AG04450 (cell line): ENCODE results near the gene IDUA. TPM values are rescaled to one million over a fixed set of nuclear protein-coding genes. Genes with fewer than 3 reads are reported as not detected.

Source experiments
- CTCF ChIA-PET: fragments of 300-600, 350-600 bp; formaldehyde crosslinking; extraction: SDS; loops from one replicate; lab custom pipeline; 2022; ENCODE audit warnings: antibody characterized with exemption, inconsistent platforms; lab: Charles Lee
- POLR2A ChIA-PET: fragments of 350-600 bp; formaldehyde crosslinking; extraction: SDS; loops from one replicate; lab custom pipeline; 2021; ENCODE audit warnings: antibody characterized with exemption, inconsistent platforms; lab: Yijun Ruan, JAX
- DNase-seq: peaks from one replicate; pipeline ENCODE4 v3.0.0-alpha.2; 2011; ENCODE audit warnings: low read depth, low spot score
- H3K27ac ChIP-seq: one replicate; pipeline ENCODE4 v1.5.1; 2012; ENCODE audit warnings: low read depth, low read length, control low read depth
- H3K27me3 ChIP-seq: one replicate; pipeline ENCODE4 v1.6.0; 2012; ENCODE audit warnings: low read length; ENCODE audit not compliant: control insufficient read depth, insufficient read depth
- H3K4me3 ChIP-seq: 2 replicates; pipeline ENCODE4 v1.5.1; 2011; ENCODE audit warnings: mild to moderate bottlenecking, low read depth, low read length, control low read depth
- H3K9me3 ChIP-seq: 2 replicates; pipeline ENCODE4 v1.5.1; 2012; ENCODE audit warnings: low read length; ENCODE audit not compliant: control insufficient read depth, insufficient read depth
- CTCF ChIP-seq: IDR thresholded peaks from 2 replicates; pipeline ENCODE4 v1.5.1; 2011; ENCODE audit warnings: low read depth, low read length, control low read depth, inconsistent platforms
- polyA plus RNA-seq: library from polyadenylated mRNA; depleted of rRNA; stranded (reverse); fragments of >200 nt; gene quantifications from 2 replicates; pipeline ENCODE4 v1.2.3, GENCODE V29; 2011

IDUA gene
- polyA plus RNA-seq, 1 experiment = 3.9 TPM

- no peak overlapping the region for H3K27ac ChIP-seq
- CTCF ChIA-PET = no interaction called here
- no peak for TF ChIP-seq CTCF
- no peak for DNase-seq
- POLR2A ChIA-PET = no interaction called here
- H3K27me3 ChIP-seq = no peaks in the 10 kb centered on the region
- H3K4me3 ChIP-seq = no peak overlapping the region
- no peaks in the 10 kb centered on the region; the same call in 1 of the 2 replicates for H3K9me3 ChIP-seq
Observed at GRCh38 chr4:950136-951020, 36.5 kb upstream of the IDUA start.

- no peaks in the 10 kb centered on the region; the same call in 1 of the 2 replicates for H3K9me3 ChIP-seq
- DNase-seq = no peak
- H3K4me3 ChIP-seq = no peak overlapping the region
- no peak for TF ChIP-seq CTCF
- CTCF ChIA-PET = no interaction called here
- POLR2A ChIA-PET = no interaction called here
- no peaks in the 10 kb centered on the region for H3K27me3 ChIP-seq
- H3K27ac ChIP-seq = no peak overlapping the region
Observed at GRCh38 chr4:951186-951585, 35.7 kb upstream of the IDUA start.

GRCh38 chr4:951594-952468 is 35.0 kb upstream of the IDUA start:
- H3K27ac ChIP-seq = no peak overlapping the region
- H3K4me3 ChIP-seq = no peak overlapping the region
- POLR2A ChIA-PET = no interaction called here
- no peaks in the 10 kb centered on the region for H3K27me3 ChIP-seq
- CTCF ChIA-PET = no interaction called here
- no peak for TF ChIP-seq CTCF
- no peak for DNase-seq
- H3K9me3 ChIP-seq = no peaks in the 10 kb centered on the region; the same call in 1 of the 2 replicates

- no peak for TF ChIP-seq CTCF
- ChIA-PET CTCF (no interaction called here), POLR2A (no interaction called here)
- Histone ChIP-seq H3K9me3 (no peaks in the 10 kb centered on the region; the same call in 1 of the 2 replicates), H3K4me3 (no peak overlapping the region), H3K27me3 (no peaks in the 10 kb centered on the region), H3K27ac (no peak overlapping the region)
- no peak for DNase-seq
Observed at GRCh38 chr4:952881-953573, 33.8 kb upstream of the IDUA start.
